ENCODE results near the gene RAB33A. TPM values are rescaled to one million over a fixed set of nuclear protein-coding genes. Genes with fewer than 3 reads are reported as not detected.
A peak's percentile ranks its signal among the peaks of the same experiment; 100 is the strongest.

RAB33A gene
- total and polyA plus RNA-seq, 2 donors (not counting 1 experiment from before 2014, with no cell fraction given) = 2.8 to 18.3 TPM

- DNase-seq (ENCODE audit: low read depth in 2 of 2) = peak in 1 of 2 donors; percentile 27
- Histone ChIP-seq H3K36me3 (ENCODE audit: control insufficient read depth, insufficient read depth, low read length) (no peaks in the 10 kb centered on the region), H2AFZ (ENCODE audit: low read length) (no peak overlapping the region), H3K9ac (ENCODE audit: insufficient read depth, low read length) (no peak overlapping the region), H3K4me3 (replicated peaks in 1 of 4; ENCODE audit: control extremely low read depth in 1 of 4, insufficient read depth in 1 of 4, low read depth in 3 of 4, low read length in 4 of 4) (no peak overlapping the region), H4K20me1 (ENCODE audit: control insufficient read depth, extremely low read depth, insufficient read depth, low read length) (no peaks in the 10 kb centered on the region), H3K27ac (ENCODE audit: insufficient read depth, low read length) (no peak overlapping the region), H3K4me1 (ENCODE audit: control insufficient read depth, extremely low read depth, insufficient read depth, low read length) (no peaks in the 10 kb centered on the region), H3K27me3 (ENCODE audit: control insufficient read depth, insufficient read depth, low read length) (no peaks in the 10 kb centered on the region), H3K9me3 (ENCODE audit: control insufficient read depth, insufficient read depth, low read depth, low read length) (no peaks in the 10 kb centered on the region), H3K79me2 (ENCODE audit: control insufficient read depth, insufficient read depth, low read length) (no peaks in the 10 kb centered on the region), H3K4me2 (ENCODE audit: extremely low read depth, insufficient read depth, low read length) (no peak overlapping the region)
- TF ChIP-seq EZH2 (IDR thresholded peaks at IDR 0.05; ENCODE audit: low read length, missing control alignments) = no peak
- no peak for TF ChIP-seq CTCF (conservative IDR thresholded peaks at IDR 0.05 in 1 of 2, IDR thresholded peaks at IDR 0.05 in 1 of 2; ENCODE audit: low read depth in 1 of 2, low read length in 2 of 2)
Observed at GRCh38 chrX:130179579-130180215, 7.9 kb downstream of the RAB33A start.

GRCh38 chrX:130184168-130184567, 12.4 kb downstream of the RAB33A start:
- Histone ChIP-seq H3K9me3 (ENCODE audit: control insufficient read depth, insufficient read depth, low read depth, low read length) (no peaks in the 10 kb centered on the region), H3K4me3 (replicated peaks in 1 of 4; ENCODE audit: control extremely low read depth in 1 of 4, insufficient read depth in 1 of 4, low read depth in 3 of 4, low read length in 4 of 4) (no peak overlapping the region), H2AFZ (ENCODE audit: low read length) (no peak overlapping the region), H3K27me3 (ENCODE audit: control insufficient read depth, insufficient read depth, low read length) (no peaks in the 10 kb centered on the region), H3K27ac (ENCODE audit: insufficient read depth, low read length) (no peak overlapping the region), H3K4me2 (ENCODE audit: extremely low read depth, insufficient read depth, low read length) (no peak overlapping the region), H3K36me3 (ENCODE audit: control insufficient read depth, insufficient read depth, low read length) (no peaks in the 10 kb centered on the region), H4K20me1 (ENCODE audit: control insufficient read depth, extremely low read depth, insufficient read depth, low read length) (no peaks in the 10 kb centered on the region), H3K79me2 (ENCODE audit: control insufficient read depth, insufficient read depth, low read length) (no peaks in the 10 kb centered on the region), H3K9ac (ENCODE audit: insufficient read depth, low read length) (no peak overlapping the region), H3K4me1 (ENCODE audit: control insufficient read depth, extremely low read depth, insufficient read depth, low read length) (no peaks in the 10 kb centered on the region)
- DNase-seq (ENCODE audit: low read depth in 2 of 2) = no peak
- TF ChIP-seq EZH2 (IDR thresholded peaks at IDR 0.05; ENCODE audit: low read length, missing control alignments) = no peak
- no peak for TF ChIP-seq CTCF (conservative IDR thresholded peaks at IDR 0.05 in 1 of 2, IDR thresholded peaks at IDR 0.05 in 1 of 2; ENCODE audit: low read depth in 1 of 2, low read length in 2 of 2)

- Histone ChIP-seq H3K9me3 (ENCODE audit: control insufficient read depth, insufficient read depth, low read depth, low read length) (no peaks in the 10 kb centered on the region), H3K9ac (ENCODE audit: insufficient read depth, low read length) (no peak overlapping the region), H3K4me3 (replicated peaks in 1 of 4; ENCODE audit: control extremely low read depth in 1 of 4, insufficient read depth in 1 of 4, low read depth in 3 of 4, low read length in 4 of 4) (no peak overlapping the region), H3K79me2 (ENCODE audit: control insufficient read depth, insufficient read depth, low read length) (no peaks in the 10 kb centered on the region), H3K4me1 (ENCODE audit: control insufficient read depth, extremely low read depth, insufficient read depth, low read length) (no peaks in the 10 kb centered on the region), H4K20me1 (ENCODE audit: control insufficient read depth, extremely low read depth, insufficient read depth, low read length) (no peaks in the 10 kb centered on the region), H3K27ac (ENCODE audit: insufficient read depth, low read length) (no peak overlapping the region), H3K27me3 (ENCODE audit: control insufficient read depth, insufficient read depth, low read length) (no peaks in the 10 kb centered on the region), H3K36me3 (ENCODE audit: control insufficient read depth, insufficient read depth, low read length) (no peaks in the 10 kb centered on the region), H3K4me2 (ENCODE audit: extremely low read depth, insufficient read depth, low read length) (no peak overlapping the region), H2AFZ (ENCODE audit: low read length) (no peak overlapping the region)
- DNase-seq (ENCODE audit: low read depth in 2 of 2) = no peak
- TF ChIP-seq CTCF (conservative IDR thresholded peaks at IDR 0.05 in 1 of 2, IDR thresholded peaks at IDR 0.05 in 1 of 2; ENCODE audit: low read depth in 1 of 2, low read length in 2 of 2) (no peak), EZH2 (IDR thresholded peaks at IDR 0.05; ENCODE audit: low read length, missing control alignments) (no peak)
Observed at GRCh38 chrX:130184857-130185256, 13.1 kb downstream of the RAB33A start.

Measured in fibroblast of lung (primary cell).